H1 (cell line): ENCODE results near the gene CSRP1. TPM values are rescaled to one million over a fixed set of nuclear protein-coding genes. Genes with fewer than 3 reads are reported as not detected.
A peak's percentile ranks its signal among the peaks of the same experiment; 100 is the strongest.

Experiments
- CTCF ChIA-PET: fragments of 300-600 bp; sonication (Branson Sonifier 250); formaldehyde crosslinking; loops from one replicate; lab custom pipeline; 2021; ENCODE audit not compliant: partially characterized antibody; lab: Charles Lee
- POLR2A ChIA-PET: fragments of 300-600 bp; sonication (Branson Sonifier 250); formaldehyde crosslinking; loops from one replicate; lab custom pipeline; 2021; ENCODE audit warnings: inconsistent platforms; ENCODE audit not compliant: partially characterized antibody; lab: Charles Lee
- DNase-seq, 2 experiments: peaks; one replicate each; pipeline versions ENCODE4 v3.0.0 to v3.0.0-alpha.2; 2010 to 2022; ENCODE audit warnings: low spot score in 2 of 2, low read depth in 1 of 2, mixed read lengths in 1 of 2
- FAIRE-seq: peaks from 2 replicates; lab custom pipeline; 2011; peaks lifted over from hg19 to GRCh38; lab: Jason Lieb, UNC
- H2AFZ ChIP-seq: 2 replicates; pipeline ENCODE4 v1.8.1; 2012; ENCODE audit warnings: low read length, inconsistent platforms
- H2AK5ac ChIP-seq: 2 replicates; pipeline ENCODE4 v1.6.1; 2013; ENCODE audit warnings: low read depth, low read length
- H2BK120ac ChIP-seq: replicated peaks from 2 replicates; pipeline ENCODE3; 2013; ENCODE audit warnings: low read depth, low read length, inconsistent platforms
- H2BK12ac ChIP-seq: 2 replicates; pipeline ENCODE4 v1.6.1; 2013; ENCODE audit warnings: low read depth, low read length
- H2BK15ac ChIP-seq: 2 replicates; pipeline ENCODE4 v1.6.1; 2013; ENCODE audit warnings: low read length
- H2BK20ac ChIP-seq: 2 replicates; pipeline ENCODE4 v1.6.1; 2013; ENCODE audit warnings: low read length
- H2BK5ac ChIP-seq: 2 replicates; pipeline ENCODE4 v1.6.1; 2013; ENCODE audit warnings: low read depth, low read length
- H3K14ac ChIP-seq: 2 replicates; pipeline ENCODE4 v1.6.1; 2013; ENCODE audit warnings: inconsistent platforms; ENCODE audit not compliant: insufficient read length
- H3K18ac ChIP-seq: 2 replicates; pipeline ENCODE4 v1.6.1; 2013; ENCODE audit warnings: low read length; ENCODE audit errors: extremely low read depth
- H3K23ac ChIP-seq: 2 replicates; pipeline ENCODE4 v1.6.1; 2013; ENCODE audit warnings: inconsistent platforms; ENCODE audit not compliant: insufficient read length
- H3K23me2 ChIP-seq: 2 replicates; pipeline ENCODE4 v1.6.1; 2013; ENCODE audit warnings: low read depth, low read length
- H3K27ac ChIP-seq: 2 replicates; pipeline ENCODE4 v1.6.1; 2011; ENCODE audit warnings: low read depth, low read length, inconsistent platforms
- H3K27me3 ChIP-seq, 4 experiments: replicated peaks in 1 of 4; 1 replicate in 1 of 4; 2 replicates in 3 of 4; pipeline versions ENCODE4 v1.6.1 to v1.8.1; 2011 to 2013; ENCODE audit warnings: low read length in 3 of 4, mild to moderate bottlenecking in 3 of 4, inconsistent platforms in 2 of 4, mixed read lengths in 2 of 4, moderate library complexity in 1 of 4; ENCODE audit not compliant: control insufficient read depth in 3 of 4, insufficient read depth in 3 of 4; ENCODE audit errors: extremely low read depth in 1 of 4
- H3K36me3 ChIP-seq, 4 experiments: 2 replicates each; pipeline versions ENCODE4 v1.6.1 to v1.8.1; 2011 to 2013; ENCODE audit warnings: mild to moderate bottlenecking in 4 of 4, low read length in 3 of 4, moderate library complexity in 2 of 4, control low read depth in 1 of 4, inconsistent platforms in 1 of 4; ENCODE audit not compliant: insufficient read depth in 4 of 4, control insufficient read depth in 2 of 4
- H3K4ac ChIP-seq: replicated peaks from 2 replicates; pipeline ENCODE3; 2013; ENCODE audit warnings: low read length, low read depth, mixed read lengths, inconsistent platforms; ENCODE audit not compliant: insufficient read length
- H3K4me1 ChIP-seq, 4 experiments: replicated peaks in 1 of 4; 1 replicate in 1 of 4; 2 replicates in 3 of 4; pipeline versions ENCODE4 v1.6.1 to v1.8.1; 2011 to 2013; ENCODE audit warnings: low read length in 3 of 4, inconsistent platforms in 2 of 4, mixed read lengths in 1 of 4; ENCODE audit not compliant: insufficient read depth in 4 of 4, control insufficient read depth in 3 of 4
- H3K4me2 ChIP-seq, 2 experiments: 2 replicates each; pipeline versions ENCODE4 v1.6.1 to v1.8.1; 2011 to 2013; ENCODE audit warnings: low read depth in 2 of 2, low read length in 2 of 2, control low read depth in 1 of 2, inconsistent platforms in 1 of 2, mild to moderate bottlenecking in 1 of 2; ENCODE audit not compliant: insufficient read depth in 1 of 2
- H3K4me3 ChIP-seq, 4 experiments: fragments of 200-600, 300-600 bp in 1 of 4; sonication (generic), shearing (Covaris generic), sonication (Bioruptor Twin) in 1 of 4; 2 replicates each; pipeline versions ENCODE4 v1.5.1 to v1.8.1; 2011 to 2016; ENCODE audit warnings: low read length in 4 of 4, low read depth in 3 of 4, control low read depth in 2 of 4, inconsistent platforms in 2 of 4, mild to moderate bottlenecking in 2 of 4, mixed read lengths in 1 of 4, moderate library complexity in 1 of 4; ENCODE audit not compliant: insufficient read depth in 2 of 4; ENCODE audit errors: extremely low read depth in 1 of 4
- H3K56ac ChIP-seq: replicated peaks from 2 replicates; pipeline ENCODE3; 2013; ENCODE audit warnings: low read depth, mild to moderate bottlenecking, mixed read lengths, low read length, inconsistent platforms; ENCODE audit not compliant: insufficient read length
- H3K79me1 ChIP-seq: 2 replicates; pipeline ENCODE4 v1.6.1; 2013; ENCODE audit warnings: low read depth, low read length, control low read depth
- H3K79me2 ChIP-seq, 2 experiments: 2 replicates each; pipeline versions ENCODE4 v1.6.1 to v1.8.1; 2012 to 2013; ENCODE audit warnings: low read length in 2 of 2, mild to moderate bottlenecking in 2 of 2, inconsistent platforms in 1 of 2; ENCODE audit not compliant: insufficient read depth in 2 of 2, control insufficient read depth in 1 of 2
- H3K9ac ChIP-seq, 4 experiments: replicated peaks in 1 of 4; 1 replicate in 1 of 4; 2 replicates in 3 of 4; pipeline versions ENCODE4 v1.6.1 to v1.8.1; 2011 to 2013; ENCODE audit warnings: low read depth in 3 of 4, low read length in 3 of 4, control low read depth in 2 of 4, mild to moderate bottlenecking in 2 of 4, moderate library complexity in 2 of 4, inconsistent platforms in 1 of 4; ENCODE audit errors: extremely low read depth in 1 of 4
- H3K9me3 ChIP-seq, 2 experiments: 2 replicates each; pipeline versions ENCODE4 v1.6.1 to v1.8.1; 2012 to 2013; ENCODE audit warnings: mild to moderate bottlenecking in 2 of 2, moderate library complexity in 2 of 2, control low read depth in 1 of 2, inconsistent platforms in 1 of 2, low read depth in 1 of 2, low read length in 1 of 2, mixed read lengths in 1 of 2; ENCODE audit not compliant: insufficient read depth in 2 of 2
- H4K20me1 ChIP-seq, 2 experiments: replicated peaks in 1 of 2; 2 replicates each; pipeline versions ENCODE3 to v1.8.1; 2011 to 2013; ENCODE audit warnings: inconsistent platforms in 2 of 2, low read length in 2 of 2, mild to moderate bottlenecking in 1 of 2; ENCODE audit not compliant: insufficient read depth in 2 of 2, control insufficient read depth in 1 of 2
- H4K5ac ChIP-seq: 2 replicates; pipeline ENCODE4 v1.6.1; 2013; ENCODE audit warnings: low read length, low read depth, mixed read lengths, inconsistent platforms; ENCODE audit not compliant: insufficient read length
- H4K8ac ChIP-seq: 2 replicates; pipeline ENCODE4 v1.8.0; 2013; ENCODE audit warnings: mild to moderate bottlenecking, moderate library complexity, low read length, inconsistent platforms; ENCODE audit not compliant: insufficient read depth; ENCODE audit errors: extremely low read depth
- H4K91ac ChIP-seq: replicated peaks from 2 replicates; pipeline ENCODE3; 2013; ENCODE audit warnings: low read length, mixed read lengths, inconsistent platforms; ENCODE audit not compliant: insufficient read length
- BACH1 ChIP-seq: IDR thresholded peaks from 2 replicates; pipeline ENCODE4 v1.6.1; 2012; ENCODE audit warnings: low read length, improper control_type of control experiment
- PHF8 ChIP-seq: fragments of 200-600 bp; sonication (generic); conservative IDR thresholded peaks from 2 replicates; pipeline ENCODE4 v1.7.1; 2012; ENCODE audit warnings: low read depth, mild to moderate bottlenecking, inconsistent platforms, low read length, moderate library complexity
- RAD21 ChIP-seq, 2 experiments: IDR thresholded peaks in 1 of 2; conservative IDR thresholded peaks in 1 of 2; 2 replicates each; pipeline ENCODE4 v1.6.1; 2011; ENCODE audit warnings: low read depth in 2 of 2, low read length in 2 of 2, improper control_type of control experiment in 1 of 2, inconsistent platforms in 1 of 2, mild to moderate bottlenecking in 1 of 2, moderate library complexity in 1 of 2
- SP1 ChIP-seq: IDR thresholded peaks from 2 replicates; pipeline ENCODE4 v1.6.1; 2011; ENCODE audit warnings: low read depth, low read length
- whole genome bisulfite sequencing, 2 experiments: shearing (Covaris generic) in 1 of 2; methylation state at CpG; one replicate each; pipeline versions ENCODE4 v1.1.6 to v1.1.7; 2013 to 2015; ENCODE audit warnings: low lambda C conversion rate in 2 of 2, mixed read lengths in 2 of 2, inconsistent platforms in 1 of 2, low coverage in 1 of 2, missing lambda C conversion rate in 1 of 2; ENCODE audit not compliant: insufficient replicate concordance in 2 of 2, insufficient coverage in 1 of 2, insufficient read length in 1 of 2; ENCODE audit errors: extremely low coverage in 1 of 2, missing lambda C conversion rate in 1 of 2; 5-methylcytosine and 5-hydroxymethylcytosine counted together
- polyA plus RNA-seq, 7 experiments: library from polyadenylated mRNA; depleted of rRNA in 3 of 7; stranded (reverse) in 5 of 7; unstranded in 2 of 7; fragments of >200 nt in 5 of 7; fragments of 200-250 nt in 2 of 7; gene quantifications; 1 replicate in 5 of 7; 2 replicates in 1 of 7; 4 replicates in 1 of 7; pipeline versions ENCODE4 v1.2.1 to v1.2.3, GENCODE V29; 2011 to 2013; ENCODE audit warnings: missing spikeins in 2 of 7, mixed read lengths in 2 of 7
- total RNA-seq: library from RNA; stranded (reverse); fragmentation: NEBNext Ultra II Directional; extraction: Animal tissue kit (Norgen Biotek cat#: 25700); gene quantifications from 2 replicates; pipeline ENCODE4 v1.2.1, GENCODE V29; 2021

Gene CSRP1
- total and polyA plus RNA-seq, 2 of the 8 experiments (the other 6 are each of a cell fraction or from before 2014, with no cell fraction given), result 14.2 to 22.3 TPM

DNA sequence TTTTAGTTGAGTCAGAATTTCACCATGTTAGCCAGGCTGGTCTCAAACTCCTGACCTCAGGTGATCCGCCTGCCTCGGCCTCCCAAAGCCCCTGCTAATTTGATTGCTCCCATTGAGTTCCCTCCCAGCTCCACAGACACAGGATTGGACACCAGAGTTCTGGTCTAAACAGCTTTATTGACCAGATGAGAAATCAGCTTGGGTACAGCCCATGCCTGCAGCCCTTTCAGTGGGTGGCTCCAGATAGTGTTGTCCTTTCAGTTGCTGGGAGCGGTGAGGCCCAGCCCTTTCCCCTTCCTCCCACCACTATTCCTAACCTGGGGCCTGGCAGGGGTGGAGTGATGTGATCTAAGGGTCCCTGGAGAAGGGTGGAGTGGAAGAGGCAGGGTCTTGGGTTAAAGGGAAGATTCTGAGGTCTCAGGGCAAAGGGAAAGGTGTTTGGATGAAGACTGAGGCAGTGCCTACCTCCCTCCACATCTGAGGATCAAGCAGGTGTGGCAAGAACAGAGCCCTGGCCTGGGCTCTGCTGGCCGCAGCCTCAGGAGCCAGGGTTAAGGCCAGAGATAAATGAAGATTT, 23.5 kb downstream of the CSRP1 start:
- POLR2A ChIA-PET, result interaction anchor here (5.4 kb wide), 1 partner anchor 30 kb away, joined by 30 read pairs; no protein-coding TSS in a partner anchor
- Histone ChIP-seq H2BK20ac (no peak overlapping the region), H3K27ac (no peak overlapping the region)

More for the DNA sequence above, 23.5 kb downstream of the CSRP1 start:
- H3K27me3 ChIP-seq, result peaks cover 0 to 12% (median 7%) of the 10 kb centered on the region in 4 experiments; a peak in 5 of 7 replicates
- H3K79me1 ChIP-seq, result no peaks in the 10 kb centered on the region
- FAIRE-seq (no peak), DNase-seq (no peak)
- no peaks in the 10 kb centered on the region for H3K9me3 ChIP-seq
- H3K23me2 ChIP-seq, result peaks cover 9% of the 10 kb centered on the region; the same call in 1 of the 2 replicates
- no peak overlapping the region for H2BK120ac ChIP-seq
- H3K4me1 ChIP-seq, result peaks cover 0 to 5% (median 2%) of the 10 kb centered on the region in 4 experiments; a peak in 4 of 7 replicates
- no peak overlapping the region for H2BK15ac ChIP-seq
- no peak overlapping the region for H2BK5ac ChIP-seq
- no peaks in the 10 kb centered on the region for H3K79me2 ChIP-seq
- no peak overlapping the region for H4K8ac ChIP-seq
- no peak overlapping the region for H3K4ac ChIP-seq
- WGBS, 2 experiments, result 98% methylated on average over 4 of the region's 4 CpGs; no CpG with 5 or more reads in 1 of the 2 experiments
- H3K56ac ChIP-seq, result no peak overlapping the region
- no peak overlapping the region for H2AK5ac ChIP-seq
- no peak overlapping the region for H3K23ac ChIP-seq
- H2AFZ ChIP-seq, result no peak overlapping the region
- no peak overlapping the region for H3K4me2 ChIP-seq
- no peak overlapping the region for H3K9ac ChIP-seq
- no peaks in the 10 kb centered on the region for H4K20me1 ChIP-seq
- no peak overlapping the region for H4K5ac ChIP-seq
- CTCF ChIA-PET, result interaction anchor here (0.7 to 16.7 kb wide), 20 partner anchors 15 to 311 kb away, joined by 3 to 445 read pairs (median 10); partner anchors contain the start of genes CSRP1, NAV1 and PHLDA3
- no peak overlapping the region for H2BK12ac ChIP-seq
- no peak overlapping the region for H3K4me3 ChIP-seq
- no peak overlapping the region for H3K14ac ChIP-seq
- no peak overlapping the region for H4K91ac ChIP-seq
- H3K18ac ChIP-seq, result no peak overlapping the region
- TF ChIP-seq RAD21 (IDR thresholded peaks at IDR 0.05 in 1 of 2, conservative IDR thresholded peaks at IDR 0.05 in 1 of 2; ENCODE audit: low read depth in 2 of 2, low read length in 2 of 2) (no peak), BACH1 (no peak), PHF8 (no peak), SP1 (peak; percentile 32; the same call in 1 of the 2 replicates)
- H3K36me3 ChIP-seq, result no peaks in the 10 kb centered on the region; a peak in 1 of 8 replicates
